Panc1 (cell line): ENCODE measurements around the gene CLIC1. TPM values are rescaled to one million over a fixed set of nuclear protein-coding genes. Genes with fewer than 3 reads are reported as not detected.

Experiments
- ATAC-seq: fragments of 200-7000 bp; cut with Tn5 transposase; 2 replicates; pipeline ENCODE4 v1.9.1; 2020; ENCODE audit warnings: mild to moderate bottlenecking, moderate library complexity
- BruUV-seq: library from RNA; stranded (reverse); fragments of 400-500 nt; replicated peaks from 2 replicates; lab custom pipeline; 2021; lab: Mats Ljungman, UMichigan
- CTCF ChIA-PET: fragments of 300-600 bp; sonication (Branson Sonifier 250); formaldehyde crosslinking; loops from one replicate; lab custom pipeline; 2022; ENCODE audit warnings: antibody characterized with exemption; lab: Charles Lee
- POLR2A ChIA-PET: fragments of 300-600 bp; sonication (Branson Sonifier 250); formaldehyde crosslinking; loops from one replicate; lab custom pipeline; 2022; ENCODE audit warnings: antibody characterized with exemption; lab: Charles Lee
- DNase-seq: peaks from one replicate; pipeline ENCODE4 v3.0.0-alpha.2; 2010; ENCODE audit warnings: low read depth, low spot score
- H3K27ac ChIP-seq: 2 replicates; pipeline ENCODE4 v1.5.1; 2011; ENCODE audit warnings: mild to moderate bottlenecking, low read length, inconsistent platforms
- H3K27me3 ChIP-seq: fragments of 200-500 bp; sonication (Bioruptor generic); 2 replicates; pipeline ENCODE4 v1.6.0; 2014; ENCODE audit warnings: low read length, inconsistent platforms; ENCODE audit not compliant: control insufficient read depth, insufficient read depth
- H3K36me3 ChIP-seq: fragments of 200-500 bp; sonication (Bioruptor generic); 2 replicates; pipeline ENCODE4 v1.5.1; 2014; ENCODE audit warnings: inconsistent platforms, mild to moderate bottlenecking, low read length, moderate library complexity; ENCODE audit not compliant: control insufficient read depth, insufficient read depth
- H3K4me1 ChIP-seq: 2 replicates; pipeline ENCODE4 v1.5.1; 2011; ENCODE audit warnings: inconsistent platforms, mild to moderate bottlenecking, low read length, moderate library complexity; ENCODE audit not compliant: control insufficient read depth, insufficient read depth
- H3K4me3 ChIP-seq, 2 experiments: 2 replicates each; pipeline ENCODE4 v1.5.1; 2011 to 2012; ENCODE audit warnings: low read depth in 2 of 2, low read length in 2 of 2, mild to moderate bottlenecking in 2 of 2, inconsistent platforms in 1 of 2, moderate library complexity in 1 of 2
- H3K9me3 ChIP-seq: fragments of 200-500 bp; sonication (Bioruptor generic); 2 replicates; pipeline ENCODE4 v1.5.1; 2014; ENCODE audit warnings: low read depth, mild to moderate bottlenecking, inconsistent platforms, low read length, moderate library complexity; ENCODE audit not compliant: control insufficient read depth, insufficient read depth
- CTCF ChIP-seq: fragments of 450-650 bp; IDR thresholded peaks from 2 replicates; pipeline ENCODE4 v1.5.1; 2017; ENCODE audit warnings: mild to moderate bottlenecking
- POLR2AphosphoS5 ChIP-seq: IDR thresholded peaks from 2 replicates; pipeline ENCODE4 v1.6.1; 2012; ENCODE audit warnings: mild to moderate bottlenecking, low read depth, low read length, moderate library complexity
- REST ChIP-seq, 2 experiments: IDR thresholded peaks; 2 replicates each; pipeline ENCODE4 v1.6.1; 2011 to 2012; ENCODE audit warnings: low read depth in 2 of 2, control low read depth in 1 of 2, low read length in 1 of 2, mild to moderate bottlenecking in 1 of 2, moderate library complexity in 1 of 2; ENCODE audit not compliant: insufficient read depth in 1 of 2
- SIN3A ChIP-seq: IDR thresholded peaks from 2 replicates; pipeline ENCODE4 v1.6.1; 2012; ENCODE audit warnings: low read depth, mild to moderate bottlenecking, low read length, moderate library complexity, borderline replicate concordance; ENCODE audit not compliant: insufficient read depth
- TCF7L2 ChIP-seq: IDR thresholded peaks from 2 replicates; pipeline ENCODE4 v1.6.1; 2011; ENCODE audit warnings: mild to moderate bottlenecking, low read depth, low read length, inconsistent platforms
- in situ Hi-C: cut with HindIII; loops from 2 replicates; pipeline ENCODE4 v1.10.0; 2016; ENCODE audit warnings: low sequenced_read_pairs, low pct_unique_long_range_greater_than_20kb
- intact Hi-C: fragments of 100-400 bp; cut with micrococcal nuclease; formaldehyde crosslinking; loops from one replicate; pipeline ENCODE4 v1.10.0; 2022; ENCODE audit not compliant: unreplicated experiment
- total RNA-seq: library from RNA; stranded (reverse); gene quantifications from one replicate; pipeline ENCODE4 v1.2.1, GENCODE V29; 2021; ENCODE audit not compliant: unreplicated experiment

The CLIC1 gene
- total RNA-seq, 1 experiment from 2014 or later, result 583 TPM

GRCh38 chr6:31686483-31686882 lies 49.8 kb downstream of the CLIC1 start:
- H3K36me3 ChIP-seq, result 0 out of 2 replicates have a peak, but pooled peaks cover 5% of the 10 kb centered on the region

GRCh38 chr6:31683591-31683990 lies 52.7 kb downstream of the CLIC1 start:
- in situ Hi-C loops, result no loop called here
- CTCF ChIA-PET, result no interaction called here

More at GRCh38 chr6:31686483-31686882, 49.8 kb downstream of the CLIC1 start:
- no peak for DNase-seq
- H3K9me3 ChIP-seq, result no peaks in the 10 kb centered on the region
- CTCF ChIA-PET, result no interaction called here
- intact Hi-C loops, result no loop called here
- ATAC-seq, result no peak
- no peaks in the 10 kb centered on the region for H3K27me3 ChIP-seq
- no TSS peak for BruUV-seq
- H3K4me1 ChIP-seq, result no peaks in the 10 kb centered on the region
- no peak overlapping the region for H3K4me3 ChIP-seq
- in situ Hi-C loops, result no loop called here
- POLR2A ChIA-PET, result no interaction called here
- H3K27ac ChIP-seq, result no peak overlapping the region
- TF ChIP-seq SIN3A, result no peak
- TF ChIP-seq POLR2AphosphoS5, result no peak
- no peak for TF ChIP-seq TCF7L2
- no peak for TF ChIP-seq CTCF
- TF ChIP-seq REST (IDR thresholded peaks at IDR 0.05; ENCODE audit: insufficient read depth in 1 of 2, low read depth in 2 of 2, low read length in 1 of 2), result no peak

More at GRCh38 chr6:31683591-31683990, 52.7 kb downstream of the CLIC1 start:
- TF ChIP-seq SIN3A (no peak), CTCF (no peak), TCF7L2 (no peak), REST (IDR thresholded peaks at IDR 0.05; ENCODE audit: insufficient read depth in 1 of 2, low read depth in 2 of 2, low read length in 1 of 2) (no peak), POLR2AphosphoS5 (no peak)
- Histone ChIP-seq H3K4me1 (peaks cover 4% of the 10 kb centered on the region; the same call in 1 of the 2 replicates), H3K9me3 (no peaks in the 10 kb centered on the region), H3K36me3 (0 out of 2 replicates have a peak, but pooled peaks cover 2% of the 10 kb centered on the region), H3K27me3 (no peaks in the 10 kb centered on the region), H3K4me3 (no peak overlapping the region), H3K27ac (no peak overlapping the region)
- no TSS peak for BruUV-seq
- intact Hi-C loops, result loop anchor here (5.0 kb wide), 2 partner anchors 89 to 149 kb away; no protein-coding TSS in a partner anchor
- ATAC-seq (no peak), DNase-seq (no peak)
- POLR2A ChIA-PET, result no interaction called here
